SK-MEL-5 (cell line): ENCODE data around the gene RUSC1. TPM values are rescaled to one million over a fixed set of nuclear protein-coding genes. Genes with fewer than 3 reads are reported as not detected.

Source experiments
- DNase-seq: peaks from one replicate; pipeline ENCODE4 v3.0.0-alpha.2; 2016; ENCODE audit warnings: low read depth, low spot score
- in situ Hi-C: cut with HindIII; loops from 2 replicates; pipeline ENCODE4 v1.10.0; 2016; ENCODE audit warnings: low sequenced_read_pairs, high pct_unique_total_duplicates, low pct_unique_long_range_greater_than_20kb
- small RNA-seq, 2 experiments: library from RNA; depleted of rRNA; stranded (forward); fragments of <200 nt; gene quantifications; one replicate each; pipeline ENCODE3, GENCODE V24; 2014
- total RNA-seq: library from RNA; depleted of rRNA; stranded (reverse); fragments of >200 nt; shearing (Covaris generic); gene quantifications from 2 replicates; pipeline ENCODE4 v1.2.3, GENCODE V29; 2014; rRNA removed

Gene RUSC1
- total RNA-seq, 1 experiment from 2014 or later = 8.3 TPM

- in situ Hi-C loops = no loop called here
- no peak for DNase-seq
These were observed 22.1 kb downstream of the RUSC1 start for GRCh38 chr1:155342842-155343241.

GRCh38 chr1:155352631-155353030, 31.9 kb downstream of the RUSC1 start:
- in situ Hi-C loops = no loop called here

GRCh38 chr1:155360051-155360450, 39.4 kb downstream of the RUSC1 start:
- DNase-seq = no peak
- in situ Hi-C loops = no loop called here

More at GRCh38 chr1:155352631-155353030, 31.9 kb downstream of the RUSC1 start:
- DNase-seq = no peak

GRCh38 chr1:155379180-155379579, 58.5 kb downstream of the RUSC1 start:
- in situ Hi-C loops = no loop called here
- DNase-seq = no peak

- DNase-seq = peak; percentile 33
- in situ Hi-C loops = no loop called here
These were observed 59.0 kb downstream of the RUSC1 start for GRCh38 chr1:155379631-155380090.

Small RNAs within 50 kb of the gene (small RNA-seq; reads per million reads assigned to genes)
- gene RNU6-106P = 0 to 0.10 reads per million in 2 experiments

Other genes with a start within 250 kb of the RUSC1 start
- 6.6 and 8.2 TPM in 2 replicates for gene EFNA3, start 242.1 kb upstream of the RUSC1 start, total RNA-seq
- gene EFNA1, start 193.0 kb upstream of the RUSC1 start, total RNA-seq = 25.3 and 25.7 TPM in 2 replicates
- 57.4 and 61.6 TPM in 2 replicates for gene SLC50A1, start 185.0 kb upstream of the RUSC1 start, total RNA-seq
- 28.5 and 36.9 TPM in 2 replicates for gene DPM3, start 180.4 kb upstream of the RUSC1 start, total RNA-seq
- 326 and 369 TPM in 2 replicates for gene KRTCAP2, start 147.6 kb upstream of the RUSC1 start, total RNA-seq
- 0.85 and 1.3 TPM in 2 replicates for gene TRIM46, start 147.0 kb upstream of the RUSC1 start, total RNA-seq
- gene THBS3, start 113.0 kb upstream of the RUSC1 start, total RNA-seq = 11.4 and 12.1 TPM in 2 replicates
- gene MTX1, start 112.2 kb upstream of the RUSC1 start, total RNA-seq = 128 and 140 TPM in 2 replicates
- gene ENTREP3, start 65.4 kb upstream of the RUSC1 start, total RNA-seq = 6.3 and 7.9 TPM in 2 replicates
- gene SCAMP3, start 58.5 kb upstream of the RUSC1 start, total RNA-seq = 336 and 344 TPM in 2 replicates
- gene CLK2, start 47.4 kb upstream of the RUSC1 start, total RNA-seq = 16.4 and 28.1 TPM in 2 replicates
- gene HCN3, start 43.4 kb upstream of the RUSC1 start, total RNA-seq = 2.9 and 3.3 TPM in 2 replicates
- gene PKLR, start 19.5 kb upstream of the RUSC1 start, total RNA-seq = 0.11 TPM in 1 of 2 replicates, not detected in the other
- 202 and 212 TPM in 2 replicates for gene FDPS, start 12.0 kb upstream of the RUSC1 start, total RNA-seq
- gene ASH1L, start 241.9 kb downstream of the RUSC1 start, total RNA-seq = 21.2 and 24.4 TPM in 2 replicates